H1 (cell line): Measurements from ENCODE around the gene SLC25A47. TPM values are rescaled to one million over a fixed set of nuclear protein-coding genes. Genes with fewer than 3 reads are reported as not detected.

Source experiments
- polyA plus RNA-seq, 7 experiments: library from polyadenylated mRNA; depleted of rRNA in 3 of 7; stranded (reverse) in 5 of 7; unstranded in 2 of 7; fragments of >200 nt in 5 of 7; fragments of 200-250 nt in 2 of 7; gene quantifications; 1 replicate in 5 of 7; 2 replicates in 1 of 7; 4 replicates in 1 of 7; pipeline versions ENCODE4 v1.2.1 to v1.2.3, GENCODE V29; 2011 to 2013; ENCODE audit warnings: missing spikeins in 2 of 7, mixed read lengths in 2 of 7
- total RNA-seq: library from RNA; stranded (reverse); fragmentation: NEBNext Ultra II Directional; extraction: Animal tissue kit (Norgen Biotek cat#: 25700); gene quantifications from 2 replicates; pipeline ENCODE4 v1.2.1, GENCODE V29; 2021
- TF ChIP-seq, protein P1 (sequence below): IDR thresholded peaks from 2 replicates; pipeline ENCODE4 v1.6.1; 2011; ENCODE audit warnings: low read depth, mild to moderate bottlenecking, low read length; ENCODE audit not compliant: insufficient read depth

Gene SLC25A47
- total and polyA plus RNA-seq, 2 of the 8 experiments (the other 6 are each of a cell fraction or from before 2014, with no cell fraction given), result not detected

DNA sequence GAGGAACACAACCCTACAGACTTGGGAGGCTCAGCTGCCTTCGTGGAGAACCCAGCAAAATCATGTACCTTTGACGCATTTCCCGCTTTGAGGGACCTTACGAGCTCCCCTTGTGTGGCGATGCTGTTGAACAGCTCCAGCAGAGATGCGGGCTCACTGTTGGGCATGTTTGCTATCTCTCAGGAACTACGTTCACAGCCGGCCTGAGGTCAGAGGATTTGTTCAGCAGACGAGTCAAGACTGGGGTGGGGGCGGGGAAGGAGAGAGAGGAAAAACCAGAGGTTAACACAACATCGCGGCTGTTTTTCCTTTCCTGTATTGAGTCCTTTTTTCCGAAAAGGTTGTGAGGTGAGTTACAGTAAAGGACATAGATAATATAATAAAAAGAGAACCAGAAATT is 45.9 kb downstream of the SLC25A47 start (continued):
- TF ChIP-seq, protein P1, sequence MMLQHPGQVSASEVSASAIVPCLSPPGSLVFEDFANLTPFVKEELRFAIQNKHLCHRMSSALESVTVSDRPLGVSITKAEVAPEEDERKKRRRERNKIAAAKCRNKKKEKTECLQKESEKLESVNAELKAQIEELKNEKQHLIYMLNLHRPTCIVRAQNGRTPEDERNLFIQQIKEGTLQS, result no peak
